Pancreas (tissue), 10 donors: ENCODE results near the gene NRAP. TPM values are rescaled to one million over a fixed set of nuclear protein-coding genes. Genes with fewer than 3 reads are reported as not detected.

Experiments used
- ATAC-seq, 4 donors: fragments of 200-7000 bp; cut with Tn5 transposase; one replicate each; pipeline versions ENCODE4 v1.8.0 to v1.9.1; 2020; ENCODE audit warnings: mild to moderate bottlenecking in 4 of 4, moderate library complexity in 4 of 4
- DNase-seq, 6 donors: peaks; one replicate each; pipeline ENCODE4 v3.0.0-alpha.2; 2020
- FAIRE-seq: peaks from 2 replicates; lab custom pipeline; 2012; peaks lifted over from hg19 to GRCh38; lab: Jason Lieb, UNC
- H3K27ac ChIP-seq, 4 donors: fragments of 200-600 bp; sonication (generic); 1 replicate in 3 of 4; 2 replicates in 1 of 4; pipeline versions ENCODE4 v1.5.0 to v1.8.0; 2020
- H3K27me3 ChIP-seq, 4 donors: fragments of 200-600 bp; one replicate each; pipeline ENCODE4 v1.8.0; 2021
- H3K36me3 ChIP-seq, 3 donors: fragments of 200-600 bp; sonication (generic) in 1 of 3; one replicate each; pipeline versions ENCODE4 v1.5.0 to v1.8.0; 2020 to 2021
- H3K4me1 ChIP-seq, 3 donors: fragments of 200-600 bp; one replicate each; pipeline ENCODE4 v1.8.0; 2021
- H3K4me3 ChIP-seq, 4 donors: fragments of 200-600 bp; sonication (generic) in 2 of 4; one replicate each; pipeline versions ENCODE4 v1.5.0 to v1.8.0; 2020 to 2021
- H3K9me3 ChIP-seq, 4 donors: fragments of 200-600 bp; one replicate each; pipeline ENCODE4 v1.8.0; 2021
- CTCF ChIP-seq, 4 donors: fragments of 200-600 bp; sonication (generic) in 3 of 4; IDR thresholded peaks; one replicate each; pipeline versions ENCODE4 v1.5.0 to v1.8.0; 2021; ENCODE audit warnings: antibody characterized with exemption in 4 of 4
- WGBS, 2 donors: extraction: QIAGEN DNeasy Blood & Tissue Kit; methylation state at CpG; one replicate each; pipeline ENCODE4 v1.1.7; 2013; 5-methylcytosine and 5-hydroxymethylcytosine counted together
- intact Hi-C, 3 donors: fragments of 100-400 bp; cut with DNase I; formaldehyde crosslinking; loops; one replicate each; pipeline versions ENCODE4 v1.11.1 to v1.14.2; 2022
- polyA plus RNA-seq, 2 donors: library from polyadenylated mRNA; stranded (reverse); fragments of 200-250 nt; gene quantifications; one replicate each; pipeline ENCODE4 v1.2.3, GENCODE V29; 2013
- total RNA-seq, 6 donors: library from RNA; stranded (reverse); fragmentation: NEBNext Ultra II Directional in 4 of 6; extraction: Animal tissue kit (Norgen Biotek cat#: 25700) in 4 of 6; gene quantifications; one replicate each; pipeline versions ENCODE4 v1.2.1 to v1.2.4, GENCODE V29; 2021 to 2023
- donor health status: healthy with polysubstance abuse.
- donor health status: DM: no; HTN: no; CAD: no; lungs with moderate emphysema.
- donor health status: DM: no; HTN: no; CAD: no.
- donor health status: control.
- donor health status: control.
- donor health status: Bipolar disorder and iron deficiency.
- donor health status: DM: yes; HTN: yes; CAD: no.
- donor health status: DM: no; HTN: no; CAD: no.
- donor health status: DM: no; HTN: no; CAD: no.
- donor health status: DM: yes; HTN: yes; CAD: no.

NRAP gene
- total and polyA plus RNA-seq, 8 donors, result 0.03 to 0.67 (median 0.04) TPM; not detected in 1

DNA sequence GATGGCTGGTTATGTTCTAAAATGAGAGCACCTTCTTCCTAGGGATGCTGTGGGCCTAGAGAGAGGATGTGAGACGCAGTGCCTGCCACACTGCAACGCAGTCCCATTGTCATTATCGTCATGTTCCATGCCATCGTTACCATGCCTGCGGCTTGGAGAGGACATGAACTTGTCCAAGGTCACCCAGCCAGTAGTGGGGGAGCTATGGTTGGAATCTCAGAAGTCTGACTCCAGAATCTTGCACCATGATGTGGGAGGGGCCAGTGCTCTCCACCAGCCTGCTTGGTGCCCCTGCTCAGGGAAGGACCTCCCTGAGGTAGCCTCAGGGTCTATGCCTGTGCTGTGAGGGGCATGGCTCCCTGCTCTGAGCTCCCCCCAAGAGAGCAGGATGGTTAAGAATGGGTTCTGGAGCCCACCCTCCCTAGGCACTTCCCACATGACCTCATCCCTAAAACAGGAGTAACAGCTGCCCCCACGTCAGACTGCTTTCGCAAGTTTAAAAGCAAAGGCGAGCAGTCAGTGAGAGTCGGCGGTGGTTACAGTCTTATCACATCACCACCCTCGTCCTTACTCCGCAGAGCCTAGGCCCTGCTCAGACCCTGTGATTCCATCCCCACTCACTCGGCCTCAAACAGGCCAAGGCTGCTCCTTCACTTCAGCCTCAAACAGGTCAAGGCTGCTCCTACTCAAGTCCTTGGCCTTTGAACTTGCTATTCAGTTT, 60.6 kb downstream of the NRAP start:
- intact Hi-C loops, result no loop called here
- ATAC-seq (no peak), FAIRE-seq (no peak), DNase-seq (no peak)
- H3K27me3 ChIP-seq, result no peaks in the 10 kb centered on the region
- H3K9me3 ChIP-seq, result no peaks in the 10 kb centered on the region
- H3K4me1 ChIP-seq, result no peaks in the 10 kb centered on the region
- 86% methylated on average over 13 of the region's 13 CpGs for WGBS, 2 donors
- H3K27ac ChIP-seq, result no peak overlapping the region
- H3K4me3 ChIP-seq, result no peak overlapping the region
- no peaks in the 10 kb centered on the region for H3K36me3 ChIP-seq
- no peak for TF ChIP-seq CTCF (IDR thresholded peaks at IDR 0.05)

- no peaks in the 10 kb centered on the region for H3K36me3 ChIP-seq
- ATAC-seq (no peak), FAIRE-seq (no peak), DNase-seq (no peak)
- H3K27me3 ChIP-seq, result no peaks in the 10 kb centered on the region
- intact Hi-C loops, result no loop called here
- H3K4me3 ChIP-seq, result no peak overlapping the region
- WGBS, 2 donors, result 85 to 94% methylated on average over 3 of the region's 3 CpGs
- no peaks in the 10 kb centered on the region for H3K4me1 ChIP-seq
- H3K9me3 ChIP-seq, result no peaks in the 10 kb centered on the region
- no peak overlapping the region for H3K27ac ChIP-seq
- no peak for TF ChIP-seq CTCF (IDR thresholded peaks at IDR 0.05)
Observed at GRCh38 chr10:113600569-113600968, 63.3 kb downstream of the NRAP start.

DNA sequence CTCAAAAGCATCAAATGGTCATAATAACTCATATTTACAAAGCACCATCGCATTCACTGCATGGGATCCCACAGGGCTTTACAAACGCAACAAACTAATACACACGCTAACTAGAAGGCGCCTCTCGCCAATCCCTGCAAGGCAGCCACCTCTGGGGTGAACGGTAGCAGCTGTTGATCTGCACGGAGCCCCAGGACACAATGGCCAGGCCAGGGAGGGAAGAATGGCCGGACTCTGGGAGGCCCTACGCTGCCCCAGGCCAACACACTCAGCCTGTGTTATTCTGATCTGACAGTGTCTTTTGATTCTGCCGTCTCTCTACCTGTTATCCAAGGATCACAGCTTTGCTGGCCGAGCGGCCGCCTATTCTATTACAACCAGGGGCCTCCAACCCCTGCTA, 69.2 kb downstream of the NRAP start:
- ATAC-seq (no peak), FAIRE-seq (no peak), DNase-seq (no peak)
- Histone ChIP-seq H3K9me3 (no peaks in the 10 kb centered on the region), H3K4me1 (no peaks in the 10 kb centered on the region), H3K27ac (no peak overlapping the region), H3K36me3 (no peaks in the 10 kb centered on the region), H3K27me3 (no peaks in the 10 kb centered on the region), H3K4me3 (no peak overlapping the region)
- 83 to 91% methylated on average over 13 of the region's 13 CpGs for WGBS, 2 donors
- intact Hi-C loops, result no loop called here
- no peak for TF ChIP-seq CTCF (IDR thresholded peaks at IDR 0.05)

DNA sequence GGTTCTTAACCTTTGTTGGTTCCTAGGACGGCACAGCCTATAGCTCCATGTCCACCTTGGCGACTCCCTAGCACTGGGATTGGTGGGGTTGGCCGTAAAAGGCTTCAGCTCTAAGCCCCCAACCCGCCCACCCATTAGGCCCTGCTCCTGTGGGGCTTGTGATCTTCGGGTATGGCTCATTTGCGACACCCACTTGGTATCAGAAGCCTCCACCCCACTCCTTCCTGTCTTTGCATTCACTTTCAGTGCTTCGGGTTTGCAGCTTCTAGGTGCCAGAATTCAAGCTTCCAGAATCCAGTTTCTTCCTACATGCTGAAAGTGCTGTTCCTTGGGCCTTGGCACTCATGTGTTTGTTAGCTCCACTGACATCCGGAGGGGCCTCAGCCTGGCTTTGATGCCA, 71.5 kb downstream of the NRAP start:
- no peak for DNase-seq
- no peak overlapping the region for H3K27ac ChIP-seq

More for the DNA sequence above, 71.5 kb downstream of the NRAP start:
- WGBS, 2 donors, result 86 to 88% methylated on average over 8 of the region's 8 CpGs
- Histone ChIP-seq H3K4me3 (no peak overlapping the region), H3K9me3 (no peaks in the 10 kb centered on the region), H3K36me3 (no peaks in the 10 kb centered on the region), H3K27me3 (no peaks in the 10 kb centered on the region), H3K4me1 (no peaks in the 10 kb centered on the region)
- intact Hi-C loops, result no loop called here
- FAIRE-seq (no peak), ATAC-seq (no peak)
- no peak for TF ChIP-seq CTCF (IDR thresholded peaks at IDR 0.05)
